GM23248 (cell line): Measurements from ENCODE around the gene STX2. TPM values are rescaled to one million over a fixed set of nuclear protein-coding genes. Genes with fewer than 3 reads are reported as not detected.
"Not testable (repeated sequence)": the region's sequence is repeated elsewhere in the genome, so short reads cannot be mapped to it uniquely, and the experiment has no call there.

Experiments
- DNase-seq: peaks from one replicate; pipeline ENCODE4 v3.0.0-alpha.2; 2015
- H2AFZ ChIP-seq: fragments of 200-600 bp; sonication (generic); 2 replicates; pipeline ENCODE4 v1.6.1; 2016; ENCODE audit warnings: antibody characterized with exemption
- H3F3A ChIP-seq: fragments of 200-600 bp; sonication (generic); 2 replicates; pipeline ENCODE4 v1.6.1; 2016; ENCODE audit warnings: mild to moderate bottlenecking, antibody characterized with exemption, mixed run types; ENCODE audit not compliant: insufficient read depth
- H3K27ac ChIP-seq: fragments of 200-600 bp; sonication (generic); 2 replicates; pipeline ENCODE4 v1.5.1; 2016; ENCODE audit warnings: mild to moderate bottlenecking
- H3K27me3 ChIP-seq: fragments of 200-600 bp; sonication (generic); replicated peaks from 2 replicates; pipeline ENCODE4 v1.6.1; 2016; ENCODE audit warnings: mild to moderate bottlenecking; ENCODE audit not compliant: insufficient read depth
- H3K36me3 ChIP-seq: fragments of 200-600 bp; sonication (generic); 2 replicates; pipeline ENCODE4 v1.6.1; 2016; ENCODE audit warnings: low read depth, mild to moderate bottlenecking
- H3K4me1 ChIP-seq: fragments of 200-600 bp; sonication (generic); 2 replicates; pipeline ENCODE4 v1.6.1; 2016; ENCODE audit warnings: mild to moderate bottlenecking; ENCODE audit not compliant: insufficient read depth
- H3K4me2 ChIP-seq: fragments of 200-600 bp; sonication (generic); one replicate; pipeline ENCODE4 v1.6.1; 2016; ENCODE audit warnings: mild to moderate bottlenecking; ENCODE audit not compliant: unreplicated experiment
- H3K4me3 ChIP-seq: fragments of 200-600 bp; sonication (generic); 2 replicates; pipeline ENCODE4 v1.5.1; 2016; ENCODE audit warnings: mild to moderate bottlenecking
- H3K79me2 ChIP-seq: fragments of 200-600 bp; sonication (generic); 2 replicates; pipeline ENCODE4 v1.6.1; 2016; ENCODE audit warnings: mild to moderate bottlenecking; ENCODE audit not compliant: insufficient read depth
- H3K9ac ChIP-seq: fragments of 200-600 bp; sonication (generic); 2 replicates; pipeline ENCODE4 v1.6.1; 2016; ENCODE audit warnings: mild to moderate bottlenecking
- H3K9me2 ChIP-seq: fragments of 200-600 bp; sonication (generic); 2 replicates; pipeline ENCODE4 v1.6.1; 2016; ENCODE audit warnings: mixed run types, mild to moderate bottlenecking, moderate library complexity; ENCODE audit not compliant: insufficient read depth
- H3K9me3 ChIP-seq: fragments of 200-600 bp; sonication (generic); one replicate; pipeline ENCODE4 v1.6.1; 2017; ENCODE audit warnings: low read depth
- H4K20me1 ChIP-seq: fragments of 200-600 bp; sonication (generic); 2 replicates; pipeline ENCODE4 v1.6.0; 2016; ENCODE audit not compliant: insufficient read depth
- EZH2 ChIP-seq: fragments of 200-600 bp; sonication (generic); IDR thresholded peaks from 2 replicates; pipeline ENCODE4 v1.6.1; 2018; ENCODE audit warnings: antibody characterized with exemption, mild to moderate bottlenecking; ENCODE audit not compliant: insufficient read depth, poor library complexity, severe bottlenecking
- EZH2phosphoT487 ChIP-seq: fragments of 200-600 bp; sonication (generic); IDR thresholded peaks from 2 replicates; pipeline ENCODE4 v1.6.1; 2018; ENCODE audit warnings: antibody characterized with exemption, moderate library complexity, mild to moderate bottlenecking, low read depth; ENCODE audit not compliant: insufficient read depth
- WGBS, 2 experiments: methylation state at CpG; one replicate each; pipeline ENCODE4 v1.1.6; 2015 to 2017; ENCODE audit warnings: low lambda C conversion rate in 2 of 2, low coverage in 1 of 2; ENCODE audit errors: missing lambda C conversion rate in 2 of 2; 5-methylcytosine and 5-hydroxymethylcytosine counted together
- in situ Hi-C: fragments of 300-500 bp; cut with MboI; formaldehyde crosslinking; loops from 2 replicates; pipeline ENCODE4 v1.15.0; 2020
- polyA plus RNA-seq: library from polyadenylated mRNA; unstranded; fragments of >200 nt; fragmentation: Nextera tagmentation; extraction: Ambion mirVana; gene quantifications from 2 replicates; pipeline ENCODE4 v1.2.1, GENCODE V29; 2016
- total RNA-seq: library from RNA; depleted of rRNA; stranded (reverse); fragments of >200 nt; shearing (Covaris generic); gene quantifications from 2 replicates; pipeline ENCODE4 v1.2.3, GENCODE V29; 2014

STX2 gene
- total and polyA plus RNA-seq, 2 experiments from 2014 or later = 30.1 to 45.5 TPM

GRCh38 chr12:130871286-130872178, 32.5 kb upstream of the STX2 start, which contains the start of gene RAN:
RAN (plus strand) TSS chr12:130872066; CDS start chr12:130872594, 528 bp downstream.
- in situ Hi-C loops = no loop called here
- no peak for TF ChIP-seq EZH2
- TF ChIP-seq EZH2phosphoT487 = no peak
- 1 to 3% methylated on average over 83 to 84 of the region's 118 CpGs for WGBS, 2 experiments
- peaks cover 39% of the 10 kb centered on the region for H3K36me3 ChIP-seq
- no peaks in the 10 kb centered on the region for H4K20me1 ChIP-seq
- peak within 1 kb of the TSS; percentile 96 for H3K4me2 ChIP-seq
- peaks cover 38% of the 10 kb centered on the region for H3F3A ChIP-seq
- peak within 1 kb of the TSS; percentile 94 for H3K27ac ChIP-seq
- no peaks in the 10 kb centered on the region for H3K9me3 ChIP-seq
- H3K27me3 ChIP-seq = no peaks in the 10 kb centered on the region
- peaks cover 18% of the 10 kb centered on the region for H3K4me1 ChIP-seq
- peak within 1 kb of the TSS; percentile 93 for H3K9ac ChIP-seq
- no peaks in the 10 kb centered on the region for H3K9me2 ChIP-seq
- peak within 1 kb of the TSS; percentile 92 for H3K4me3 ChIP-seq
- peak; percentile 99 for DNase-seq
- H2AFZ ChIP-seq = peak within 1 kb of the TSS; percentile 50
- peaks cover 34% of the 10 kb centered on the region for H3K79me2 ChIP-seq

GRCh38 chr12:130870442-130871285, 31.6 kb upstream of the STX2 start:
- H3K36me3 ChIP-seq = peaks cover 30% of the 10 kb centered on the region
- H4K20me1 ChIP-seq = no peaks in the 10 kb centered on the region
- no peak for TF ChIP-seq EZH2phosphoT487
- TF ChIP-seq EZH2 = no peak
- 46 to 48% methylated on average over 31 of the region's 31 CpGs for WGBS, 2 experiments
- peak overlapping the region; percentile 50 for H2AFZ ChIP-seq
- H3F3A ChIP-seq = peaks cover 30% of the 10 kb centered on the region
- peaks cover 18% of the 10 kb centered on the region for H3K4me1 ChIP-seq
- in situ Hi-C loops = no loop called here
- peak overlapping the region; percentile 94 for H3K4me2 ChIP-seq
- H3K9me3 ChIP-seq = no peaks in the 10 kb centered on the region
- peak overlapping the region; percentile 75 for H3K4me3 ChIP-seq
- H3K79me2 ChIP-seq = peaks cover 34% of the 10 kb centered on the region
- peak overlapping the region; percentile 94 for H3K27ac ChIP-seq
- no peaks in the 10 kb centered on the region for H3K27me3 ChIP-seq
- DNase-seq = peak; percentile 98
- H3K9me2 ChIP-seq = no peaks in the 10 kb centered on the region
- peak overlapping the region; percentile 90 for H3K9ac ChIP-seq

- no peaks in the 10 kb centered on the region for H3K27me3 ChIP-seq
- DNase-seq = no peak
- WGBS, 2 experiments = 85% methylated on average over 4 of the region's 4 CpGs
- peaks cover 9% of the 10 kb centered on the region for H3F3A ChIP-seq
- in situ Hi-C loops = no loop called here
- no peaks in the 10 kb centered on the region for H4K20me1 ChIP-seq
- peaks cover 11% of the 10 kb centered on the region for H3K79me2 ChIP-seq
- H3K36me3 ChIP-seq = peaks cover 8% of the 10 kb centered on the region
- H3K4me1 ChIP-seq = peaks cover 4% of the 10 kb centered on the region; the same call in 1 of the 2 replicates
- H2AFZ ChIP-seq = no peak overlapping the region
- H3K4me2 ChIP-seq = no peak overlapping the region
- no peak overlapping the region for H3K4me3 ChIP-seq
- no peak for TF ChIP-seq EZH2phosphoT487
- no peak for TF ChIP-seq EZH2
- H3K27ac ChIP-seq = no peak overlapping the region
- no peaks in the 10 kb centered on the region for H3K9me2 ChIP-seq
- H3K9ac ChIP-seq = no peak overlapping the region
- H3K9me3 ChIP-seq = no peaks in the 10 kb centered on the region
These were observed 29.4 kb upstream of the STX2 start for GRCh38 chr12:130868412-130868811.

- H3K4me2 ChIP-seq = no peak overlapping the region
These were observed 24.2 kb upstream of the STX2 start for GRCh38 chr12:130863298-130863697.

GRCh38 chr12:130862771-130863170, 23.7 kb upstream of the STX2 start:
- H3K36me3 ChIP-seq, H3K4me1 ChIP-seq, H3K27ac ChIP-seq, H2AFZ ChIP-seq, H3K4me3 ChIP-seq, DNase-seq, H3K9me3 ChIP-seq, H3K9me2 ChIP-seq, H3K79me2 ChIP-seq, H4K20me1 ChIP-seq, H3K27me3 ChIP-seq, H3K4me2 ChIP-seq, in situ Hi-C loops, H3F3A ChIP-seq, H3K9ac ChIP-seq: not testable (repeated sequence)
- WGBS, 2 experiments = 84 to 87% methylated on average over 8 of the region's 8 CpGs

More at GRCh38 chr12:130863298-130863697, 24.2 kb upstream of the STX2 start:
- Histone ChIP-seq H3K79me2 (no peaks in the 10 kb centered on the region), H3K4me3 (no peak overlapping the region), H3K27ac (no peak overlapping the region), H4K20me1 (no peaks in the 10 kb centered on the region), H3K27me3 (no peaks in the 10 kb centered on the region), H3K9ac (no peak overlapping the region), H3K4me1 (no peaks in the 10 kb centered on the region), H3K9me2 (no peaks in the 10 kb centered on the region), H3F3A (no peaks in the 10 kb centered on the region), H3K9me3 (no peaks in the 10 kb centered on the region), H2AFZ (no peak overlapping the region), H3K36me3 (no peaks in the 10 kb centered on the region)
- 71 to 76% methylated on average over 5 of the region's 5 CpGs for WGBS, 2 experiments
- TF ChIP-seq EZH2phosphoT487 (no peak), EZH2 (no peak)
- DNase-seq = no peak
- in situ Hi-C loops = no loop called here
